HepG2 (cell line): Measurements from ENCODE around the gene LUM. TPM values are rescaled to one million over a fixed set of nuclear protein-coding genes. Genes with fewer than 3 reads are reported as not detected.

Experiments used
- ATAC-seq: fragments of 200-7000 bp; cut with Tn5 transposase; 3 replicates; pipeline ENCODE4 v1.9.1; 2020; ENCODE audit warnings: mild to moderate bottlenecking, moderate library complexity
- BruUV-seq: library from RNA; stranded (reverse); fragments of 400-500 nt; replicated peaks from 2 replicates; lab custom pipeline; 2021; lab: Mats Ljungman, UMichigan
- CTCF ChIA-PET: fragments of 300-600 bp; formaldehyde crosslinking; extraction: SDS; loops from one replicate; lab custom pipeline; 2021; ENCODE audit warnings: low total read pairs, inconsistent platforms, low intra/inter-chr PET ratio; lab: Yijun Ruan, JAX
- POLR2A ChIA-PET: fragments of 350-600 bp; sonication (Branson Sonifier 250); formaldehyde crosslinking; loops from one replicate; lab custom pipeline; 2020; ENCODE audit warnings: antibody characterized with exemption, inconsistent platforms; lab: Yijun Ruan, JAX
- DNase-seq: peaks from one replicate; pipeline ENCODE4 v3.0.0-alpha.2; 2015; ENCODE audit warnings: low spot score
- FAIRE-seq: peaks from 3 replicates; lab custom pipeline; 2011; peaks lifted over from hg19 to GRCh38; lab: Jason Lieb, UNC
- H2AFZ ChIP-seq: one replicate; pipeline ENCODE4 v1.6.1; 2011; ENCODE audit warnings: low read length, inconsistent platforms
- H3K27ac ChIP-seq: fragments of 300-600 bp; 3 replicates; pipeline ENCODE4 v1.8.0; 2011; ENCODE audit warnings: mixed run types, mild to moderate bottlenecking, mixed read lengths, low read length, inconsistent platforms; ENCODE audit not compliant: insufficient read depth; ENCODE audit errors: extremely low read length
- H3K27me3 ChIP-seq, 2 experiments: fragments of 200-600 bp in 1 of 2; 2 replicates in 1 of 2; 3 replicates in 1 of 2; pipeline versions ENCODE4 v1.6.0 to v1.8.0; 2011; ENCODE audit warnings: low read length in 2 of 2, mild to moderate bottlenecking in 2 of 2, moderate library complexity in 2 of 2, inconsistent platforms in 1 of 2; ENCODE audit not compliant: insufficient read depth in 2 of 2, control insufficient read depth in 1 of 2
- H3K36me3 ChIP-seq, 2 experiments: fragments of 200-600 bp in 1 of 2; replicated peaks in 1 of 2; 2 replicates in 1 of 2; 3 replicates in 1 of 2; pipeline versions ENCODE4 v1.5.1 to v1.8.0; 2011; ENCODE audit warnings: low read length in 2 of 2, inconsistent platforms in 1 of 2; ENCODE audit not compliant: insufficient read depth in 2 of 2, control insufficient read depth in 1 of 2
- H3K4me1 ChIP-seq: 2 replicates; pipeline ENCODE4 v1.5.1; 2012; ENCODE audit warnings: low read length, inconsistent platforms; ENCODE audit not compliant: insufficient read depth
- H3K4me2 ChIP-seq: 2 replicates; pipeline ENCODE4 v1.6.0; 2011; ENCODE audit warnings: low read depth, low read length, inconsistent platforms
- H3K4me3 ChIP-seq, 3 experiments: fragments of 200-600 bp in 1 of 3; sonication (generic), shearing (Covaris generic) in 1 of 3; replicated peaks in 1 of 3; 2 replicates each; pipeline ENCODE4 v1.5.1; 2011 to 2016; ENCODE audit warnings: low read length in 3 of 3, inconsistent platforms in 2 of 3, low read depth in 2 of 3, mild to moderate bottlenecking in 2 of 3, control low read depth in 1 of 3, mixed read lengths in 1 of 3; ENCODE audit not compliant: insufficient read depth in 1 of 3
- H3K79me2 ChIP-seq: one replicate; pipeline ENCODE4 v1.6.1; 2011; ENCODE audit warnings: low read length, inconsistent platforms; ENCODE audit not compliant: insufficient read depth
- H3K9ac ChIP-seq: 2 replicates; pipeline ENCODE4 v1.6.0; 2011; ENCODE audit warnings: mild to moderate bottlenecking, low read depth, low read length, inconsistent platforms; ENCODE audit not compliant: insufficient read depth
- H3K9me3 ChIP-seq: 2 replicates; pipeline ENCODE4 v1.5.1; 2012; ENCODE audit warnings: mild to moderate bottlenecking, low read length
- H4K20me1 ChIP-seq: 2 replicates; pipeline ENCODE4 v1.6.0; 2011; ENCODE audit warnings: inconsistent platforms, mild to moderate bottlenecking, low read length, moderate library complexity; ENCODE audit not compliant: insufficient read depth
- CBX2 ChIP-seq, 2 experiments: fragments of 200-600 bp in 1 of 2; sonication (generic); formaldehyde crosslinking in 1 of 2; IDR thresholded peaks; 2 replicates each; pipeline versions ENCODE4 v1.7.0 to v1.8.1; 2018 to 2022; ENCODE audit warnings: low read depth in 2 of 2, low read length in 1 of 2, mild to moderate bottlenecking in 1 of 2, missing genetic modification reagents in 1 of 2
- CTCF ChIP-seq: sonication (generic); formaldehyde crosslinking; IDR thresholded peaks from 2 replicates; pipeline ENCODE4 v1.5.0; 2020; ENCODE audit warnings: mild to moderate bottlenecking, missing genetic modification reagents, moderate library complexity
- DDIT3 ChIP-seq: sonication (generic); formaldehyde crosslinking; IDR thresholded peaks from 2 replicates; pipeline ENCODE4 v1.4.0; 2020; ENCODE audit warnings: mild to moderate bottlenecking, missing genetic modification reagents
- ELF4 ChIP-seq: sonication (generic); formaldehyde crosslinking; IDR thresholded peaks from 2 replicates; pipeline ENCODE4 v1.5.0; 2020; ENCODE audit warnings: missing genetic modification reagents, mild to moderate bottlenecking, moderate library complexity, borderline replicate concordance
- ZFP90 ChIP-seq: sonication (generic); formaldehyde crosslinking; IDR thresholded peaks from 2 replicates; pipeline ENCODE4 v1.8.0; 2022; ENCODE audit warnings: missing genetic modification reagents, mild to moderate bottlenecking, inconsistent platforms, borderline replicate concordance
- ZNF326 ChIP-seq: sonication (generic); formaldehyde crosslinking; IDR thresholded peaks from 2 replicates; pipeline ENCODE4 v1.4.0; 2020; ENCODE audit warnings: missing genetic modification reagents, borderline replicate concordance
- ZNF564 ChIP-seq: sonication (generic); formaldehyde crosslinking; IDR thresholded peaks from 2 replicates; pipeline ENCODE4 v1.8.1; 2023; ENCODE audit warnings: mild to moderate bottlenecking, missing genetic modification reagents
- ZSCAN12 ChIP-seq: sonication (generic); formaldehyde crosslinking; IDR thresholded peaks from 2 replicates; pipeline ENCODE4 v1.9.0; 2021; ENCODE audit warnings: mild to moderate bottlenecking, missing genetic modification reagents
- WGBS: methylation state at CpG from one replicate; pipeline ENCODE4 v1.1.6; 2017; ENCODE audit warnings: low lambda C conversion rate; 5-methylcytosine and 5-hydroxymethylcytosine counted together
- in situ Hi-C: cut with HindIII; loops from 2 replicates; pipeline ENCODE4 v1.10.0; 2017; ENCODE audit warnings: low pct_unique_long_range_greater_than_20kb; ENCODE audit not compliant: extremely low pct_ligation_motif_present
- intact Hi-C: fragments of 100-400 bp; cut with micrococcal nuclease; formaldehyde crosslinking; loops from one replicate; pipeline ENCODE4 v1.10.0; 2022; ENCODE audit not compliant: unreplicated experiment
- polyA plus RNA-seq, 8 experiments: library from polyadenylated mRNA; depleted of rRNA in 3 of 8; stranded (reverse) in 7 of 8; unstranded in 1 of 8; fragments of >200 nt; fragmentation: Illumina TruSeq in 4 of 8; extraction: Trizol in 4 of 8; gene quantifications; 2 replicates each; pipeline versions ENCODE4 v1.2.1 to v1.2.3, GENCODE V29; 2011 to 2016; ENCODE audit warnings: low read depth in 4 of 8, missing spikeins in 1 of 8, mixed read lengths in 1 of 8; ENCODE audit not compliant: insufficient read depth in 1 of 8
- total RNA-seq, 5 experiments: library from RNA; depleted of rRNA; stranded (reverse); fragments of >200 nt; fragmentation: Illumina TruSeq; extraction: Trizol; gene quantifications; 2 replicates each; pipeline ENCODE4 v1.2.3, GENCODE V29; 2016; ENCODE audit warnings: low read depth in 1 of 5

The LUM gene
- total and polyA plus RNA-seq, 2 of the 13 experiments (the other 11 are each of a cell fraction or from before 2014, with no cell fraction given), result not detected

GRCh38 chr12:91127306-91127705, 16.0 kb upstream of the LUM start:
- intact Hi-C loops, result no loop called here
- Histone ChIP-seq H4K20me1 (no peaks in the 10 kb centered on the region), H3K27me3 (no peaks in the 10 kb centered on the region), H3K9me3 (no peaks in the 10 kb centered on the region), H3K4me2 (no peak overlapping the region), H3K79me2 (no peaks in the 10 kb centered on the region)
- in situ Hi-C loops, result no loop called here
- ATAC-seq, result no peak
- ChIA-PET CTCF (no interaction called here), POLR2A (no interaction called here)
- DNase-seq, result no peak
- TF ChIP-seq ZNF326 (CRISPR knock-in tag), result no peak
- TF ChIP-seq ZNF564 (CRISPR knock-in tag), result no peak
- TF ChIP-seq CBX2 (IDR thresholded peaks at IDR 0.05; ENCODE audit: low read depth, low read length), result no peak
- no peak for TF ChIP-seq CBX2 (CRISPR knock-in tag; IDR thresholded peaks at IDR 0.05; ENCODE audit: low read depth)
- TF ChIP-seq ZFP90 (CRISPR knock-in tag), result no peak
- no peak for TF ChIP-seq ZSCAN12 (CRISPR knock-in tag)
- no peak for TF ChIP-seq DDIT3
- no peak for TF ChIP-seq ELF4 (CRISPR knock-in tag)
- no peak for TF ChIP-seq CTCF (CRISPR knock-in tag)
- TF ChIP-seq, all 625 proteins: peak for 0
- Histone ChIP-seq H3K9ac (no peak overlapping the region), H3K27ac (no peak overlapping the region), H3K4me3 (no peak overlapping the region), H3K4me1 (peaks cover 8% of the 10 kb centered on the region), H3K36me3 (no peaks in the 10 kb centered on the region), H2AFZ (no peak overlapping the region)
- no peak for FAIRE-seq
- WGBS, result 49% methylated on average over 2 of the region's 2 CpGs
- no TSS peak for BruUV-seq
